SK-N-SH treated with all-trans-retinoic acid at 6 μM for 48 hours (cell line): ENCODE results near the gene PANX2.

ENCODE experiments used
- BACH2 ChIP-seq: fragments of 250-450 bp; sonication (Bioruptor Pico); IDR thresholded peaks from 2 replicates; pipeline ENCODE4 v1.9.0; 2021; ENCODE audit warnings: mild to moderate bottlenecking, borderline replicate concordance
- CREB5 ChIP-seq: fragments of 250-450 bp; sonication (Bioruptor Pico); IDR thresholded peaks from 2 replicates; pipeline ENCODE4 v1.5.1; 2020; ENCODE audit warnings: low read depth, mild to moderate bottlenecking, moderate library complexity
- GLIS3 ChIP-seq: fragments of 250-450 bp; sonication (Bioruptor Pico); IDR thresholded peaks from 2 replicates; pipeline ENCODE4 v1.5.0; 2020; ENCODE audit warnings: mild to moderate bottlenecking, moderate library complexity
- ISL1 ChIP-seq: fragments of 250-450 bp; sonication (Bioruptor Pico); IDR thresholded peaks from 2 replicates; pipeline ENCODE4 v2.1.2; 2022; ENCODE audit warnings: mild to moderate bottlenecking, moderate library complexity
- OSR1 ChIP-seq: fragments of 250-450 bp; sonication (Bioruptor Pico); IDR thresholded peaks from 2 replicates; pipeline ENCODE4 v1.8.0; 2022; ENCODE audit warnings: moderate library complexity, mild to moderate bottlenecking, inconsistent platforms
- PATZ1 ChIP-seq: fragments of 250-450 bp; sonication (Bioruptor Pico); IDR thresholded peaks from 2 replicates; pipeline ENCODE4 v1.8.0; 2020; ENCODE audit warnings: mild to moderate bottlenecking, moderate library complexity, borderline replicate concordance
- POU6F1 ChIP-seq: fragments of 250-450 bp; sonication (Bioruptor Pico); IDR thresholded peaks from 2 replicates; pipeline ENCODE4 v1.8.0; 2021; ENCODE audit warnings: low read depth, mild to moderate bottlenecking, moderate library complexity, borderline replicate concordance
- PPARA ChIP-seq: fragments of 250-450 bp; sonication (Bioruptor Pico); IDR thresholded peaks from 2 replicates; pipeline ENCODE4 v1.5.0; 2020; ENCODE audit warnings: mild to moderate bottlenecking, borderline replicate concordance
- RARB ChIP-seq: fragments of 250-450 bp; sonication (Bioruptor Pico); IDR thresholded peaks from 2 replicates; pipeline ENCODE4 v1.8.0; 2021; ENCODE audit warnings: mild to moderate bottlenecking, moderate library complexity
- TOX ChIP-seq: fragments of 250-450 bp; sonication (Bioruptor Pico); IDR thresholded peaks from 2 replicates; pipeline ENCODE4 v1.8.0; 2021; ENCODE audit warnings: mild to moderate bottlenecking, moderate library complexity, borderline replicate concordance
- TSHZ2 ChIP-seq: fragments of 250-450 bp; sonication (Bioruptor Pico); IDR thresholded peaks from 2 replicates; pipeline ENCODE4 v1.5.0; 2020; ENCODE audit warnings: mild to moderate bottlenecking, moderate library complexity
- ZNF8 ChIP-seq: fragments of 450-650 bp; formaldehyde crosslinking; IDR thresholded peaks from 2 replicates; pipeline ENCODE4 v1.5.0; 2020; ENCODE audit warnings: mild to moderate bottlenecking, moderate library complexity
- TF ChIP-seq, protein P1 (sequence below): fragments of 250-450 bp; sonication (Bioruptor Pico); IDR thresholded peaks from 2 replicates; pipeline ENCODE4 v1.5.1; 2021; ENCODE audit warnings: mild to moderate bottlenecking, moderate library complexity

GRCh38 chr22:50196256-50196655, 25.7 kb downstream of the PANX2 start:
- no peak for TF ChIP-seq RARB (CRISPR knock-in tag)
- TF ChIP-seq GLIS3 (CRISPR knock-in tag): no peak
- TF ChIP-seq TSHZ2 (CRISPR knock-in tag): no peak
- no peak for TF ChIP-seq OSR1 (CRISPR knock-in tag)
- TF ChIP-seq PATZ1: no peak
- TF ChIP-seq TOX (CRISPR knock-in tag): no peak
- TF ChIP-seq PPARA (CRISPR knock-in tag): no peak
- no peak for TF ChIP-seq CREB5 (CRISPR knock-in tag)
- no peak for TF ChIP-seq ISL1 (CRISPR knock-in tag)
- no peak for TF ChIP-seq ZNF8 (CRISPR knock-in tag)
- TF ChIP-seq, protein P1, sequence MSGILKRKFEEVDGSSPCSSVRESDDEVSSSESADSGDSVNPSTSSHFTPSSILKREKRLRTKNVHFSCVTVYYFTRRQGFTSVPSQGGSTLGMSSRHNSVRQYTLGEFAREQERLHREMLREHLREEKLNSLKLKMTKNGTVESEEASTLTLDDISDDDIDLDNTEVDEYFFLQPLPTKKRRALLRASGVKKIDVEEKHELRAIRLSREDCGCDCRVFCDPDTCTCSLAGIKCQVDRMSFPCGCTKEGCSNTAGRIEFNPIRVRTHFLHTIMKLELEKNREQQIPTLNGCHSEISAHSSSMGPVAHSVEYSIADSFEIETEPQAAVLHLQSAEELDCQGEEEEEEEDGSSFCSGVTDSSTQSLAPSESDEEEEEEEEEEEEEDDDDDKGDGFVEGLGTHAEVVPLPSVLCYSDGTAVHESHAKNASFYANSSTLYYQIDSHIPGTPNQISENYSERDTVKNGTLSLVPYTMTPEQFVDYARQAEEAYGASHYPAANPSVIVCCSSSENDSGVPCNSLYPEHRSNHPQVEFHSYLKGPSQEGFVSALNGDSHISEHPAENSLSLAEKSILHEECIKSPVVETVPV (CRISPR knock-in tag): no peak
- TF ChIP-seq POU6F1: no peak
- no peak for TF ChIP-seq BACH2
